Frontal cortex (tissue), 4 donors: Measurements from ENCODE around the gene IL19. TPM values are rescaled to one million over a fixed set of nuclear protein-coding genes. Genes with fewer than 3 reads are reported as not detected.

Experiments used
- DNase-seq, 2 donors: peaks; one replicate each; pipeline ENCODE4 v3.0.0; 2012; ENCODE audit warnings: low spot score in 2 of 2
- FAIRE-seq: peaks from 2 replicates; lab custom pipeline; 2012; peaks lifted over from hg19 to GRCh38; lab: Jason Lieb, UNC
- total RNA-seq: library from RNA; depleted of rRNA; stranded (reverse); fragments of >200 nt; gene quantifications from one replicate; pipeline ENCODE4 v1.2.3, GENCODE V29; 2014
- donor health status: control.
- donor health status: control.
- donor health status: control.

Gene IL19
- total RNA-seq, 1 donor from 2014 or later, result not detected

GRCh38 chr1:206821493-206821892 lies 50.9 kb downstream of the IL19 start:
- no peak for FAIRE-seq

GRCh38 chr1:206823727-206824126 lies 53.2 kb downstream of the IL19 start:
- no peak for FAIRE-seq

More at GRCh38 chr1:206821493-206821892, 50.9 kb downstream of the IL19 start:
- DNase-seq, result no peak

GRCh38 chr1:206824331-206824730 lies 53.8 kb downstream of the IL19 start:
- FAIRE-seq, result no peak
- DNase-seq, result no peak

More at GRCh38 chr1:206823727-206824126, 53.2 kb downstream of the IL19 start:
- DNase-seq, result no peak

GRCh38 chr1:206826394-206826793 lies 55.8 kb downstream of the IL19 start:
- DNase-seq, result no peak
- no peak for FAIRE-seq

- FAIRE-seq, result no peak
These were observed 57.5 kb downstream of the IL19 start for GRCh38 chr1:206828061-206828460.

GRCh38 chr1:206828765-206829164 lies 58.2 kb downstream of the IL19 start:
- FAIRE-seq (no peak), DNase-seq (no peak)

More at GRCh38 chr1:206828061-206828460, 57.5 kb downstream of the IL19 start:
- DNase-seq, result no peak

- DNase-seq (no peak), FAIRE-seq (no peak)
These were observed 58.7 kb downstream of the IL19 start for GRCh38 chr1:206829282-206829681.

- no peak for DNase-seq
- no peak for FAIRE-seq
These were observed 59.3 kb downstream of the IL19 start for GRCh38 chr1:206829875-206830274.

GRCh38 chr1:206831650-206832049 lies 61.1 kb downstream of the IL19 start:
- no peak for FAIRE-seq
- DNase-seq, result no peak

- no peak for FAIRE-seq
- no peak for DNase-seq
These were observed 61.8 kb downstream of the IL19 start for GRCh38 chr1:206832352-206832880.

- FAIRE-seq (no peak), DNase-seq (no peak)
These were observed 62.6 kb downstream of the IL19 start for GRCh38 chr1:206833106-206833680.

- no peak for DNase-seq
- no peak for FAIRE-seq
These were observed 63.2 kb downstream of the IL19 start for GRCh38 chr1:206833801-206834200.

GRCh38 chr1:206834217-206834616 lies 63.6 kb downstream of the IL19 start:
- no peak for FAIRE-seq
- no peak for DNase-seq

- no peak for DNase-seq
- no peak for FAIRE-seq
These were observed 64.1 kb downstream of the IL19 start for GRCh38 chr1:206834711-206835110.

GRCh38 chr1:206835186-206835585 lies 64.6 kb downstream of the IL19 start:
- DNase-seq, result no peak
- no peak for FAIRE-seq

- FAIRE-seq (no peak), DNase-seq (no peak)
These were observed 65.5 kb downstream of the IL19 start for GRCh38 chr1:206836111-206836510.

- DNase-seq, result no peak
- no peak for FAIRE-seq
These were observed 68.5 kb downstream of the IL19 start for GRCh38 chr1:206839006-206839560.

GRCh38 chr1:206839857-206840256 lies 69.3 kb downstream of the IL19 start:
- no peak for FAIRE-seq
- no peak for DNase-seq

GRCh38 chr1:206841609-206842323 lies 71.2 kb downstream of the IL19 start:
- FAIRE-seq (no peak), DNase-seq (no peak)

- FAIRE-seq, result no peak
- DNase-seq, result no peak
These were observed 72.3 kb downstream of the IL19 start for GRCh38 chr1:206842854-206843253.

GRCh38 chr1:206843626-206844025 lies 73.1 kb downstream of the IL19 start:
- DNase-seq, result no peak

More at GRCh38 chr1:206843626-206844025, 73.1 kb downstream of the IL19 start:
- no peak for FAIRE-seq
